NCI-H1092 treated with DMSO at 0.1 percent for 48 hours (cell line): ENCODE results near the gene SALL1.
A peak's percentile ranks its signal among the peaks of the same experiment; 100 is the strongest.

ENCODE experiments used
- DNase-seq: peaks from one replicate; lab custom pipeline; 2025; lab: John Stamatoyannopoulos, UW

Gene SALL1

DNA sequence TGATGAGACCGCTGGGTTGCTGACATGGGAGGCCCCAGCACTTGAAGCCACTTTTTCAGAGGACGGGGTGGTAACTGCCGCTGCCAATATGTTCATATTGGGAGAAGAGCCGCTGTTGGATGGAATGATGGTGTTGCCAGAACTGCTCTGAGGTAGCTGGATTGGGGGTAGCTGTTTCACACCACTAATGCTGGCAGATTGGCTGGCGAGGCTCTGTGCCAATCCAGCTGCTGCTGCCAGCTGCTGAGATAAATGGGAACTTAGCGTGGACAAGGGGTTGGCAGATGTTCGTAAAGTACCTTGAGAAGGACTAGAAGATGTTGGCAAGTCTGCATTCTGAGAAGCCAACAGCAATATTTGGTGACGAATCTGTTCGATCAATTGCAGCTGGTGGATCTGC is 10.0 kb downstream of the SALL1 start:
- no peak for DNase-seq

DNA sequence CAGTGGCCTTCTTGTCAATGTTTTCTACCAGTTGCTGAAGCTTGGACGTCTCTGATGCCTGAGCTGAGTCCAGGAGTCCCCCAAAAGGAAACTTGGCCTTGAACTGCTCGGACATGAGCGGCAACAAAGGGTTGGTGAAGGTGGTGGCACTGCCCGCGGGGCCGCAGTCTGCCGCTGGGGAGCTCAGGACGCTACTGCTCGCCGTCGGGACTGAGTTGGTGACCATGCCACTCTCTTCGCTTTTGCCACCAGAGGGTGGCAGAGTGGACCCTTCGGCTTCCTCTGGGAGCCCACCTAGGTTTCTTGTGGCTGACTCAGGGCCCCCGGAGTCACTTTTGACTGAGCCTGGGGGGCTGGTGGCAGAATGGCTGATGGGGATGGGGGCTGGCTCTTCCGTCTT is 11.0 kb downstream of the SALL1 start:
- DNase-seq = no peak

DNA sequence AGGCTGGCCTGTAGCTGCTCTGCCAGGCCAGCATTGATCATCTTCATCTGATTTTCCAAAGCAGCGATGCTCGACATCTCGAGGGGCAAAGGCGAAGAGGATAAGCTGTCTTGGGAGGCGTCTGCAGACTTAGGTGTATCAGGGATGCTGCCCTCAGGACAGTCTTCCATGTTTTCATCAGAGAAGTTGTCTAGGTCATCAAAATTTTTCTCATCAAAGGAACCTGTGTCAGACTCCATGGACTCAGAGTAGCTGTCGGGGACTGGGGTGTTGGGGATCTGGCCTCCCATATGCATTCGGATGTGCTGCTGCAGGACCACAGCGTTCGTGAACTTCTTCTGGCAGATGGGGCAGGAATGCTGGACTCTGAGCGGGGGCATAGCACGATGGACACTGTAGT is 11.5 kb downstream of the SALL1 start:
- no peak for DNase-seq

DNA sequence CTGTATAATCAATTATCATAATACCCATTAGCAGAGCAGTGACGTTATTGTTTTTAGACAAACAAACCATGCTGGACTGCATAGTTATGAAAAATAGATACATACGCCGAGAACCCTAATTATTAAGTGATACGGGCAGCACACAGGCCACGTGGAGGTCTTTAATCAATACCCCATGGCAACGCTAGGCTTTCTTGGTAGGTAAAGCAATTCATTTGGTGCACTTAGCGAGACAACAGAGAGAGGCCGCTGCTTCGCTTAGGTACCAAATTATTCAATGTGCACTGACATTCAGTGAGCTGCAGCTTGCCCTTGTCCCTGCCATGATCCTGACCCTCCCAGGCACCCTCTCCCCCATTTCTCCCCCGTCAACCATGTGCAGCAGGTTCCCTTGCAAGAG is 12.9 kb downstream of the SALL1 start:
- DNase-seq = no peak

DNA sequence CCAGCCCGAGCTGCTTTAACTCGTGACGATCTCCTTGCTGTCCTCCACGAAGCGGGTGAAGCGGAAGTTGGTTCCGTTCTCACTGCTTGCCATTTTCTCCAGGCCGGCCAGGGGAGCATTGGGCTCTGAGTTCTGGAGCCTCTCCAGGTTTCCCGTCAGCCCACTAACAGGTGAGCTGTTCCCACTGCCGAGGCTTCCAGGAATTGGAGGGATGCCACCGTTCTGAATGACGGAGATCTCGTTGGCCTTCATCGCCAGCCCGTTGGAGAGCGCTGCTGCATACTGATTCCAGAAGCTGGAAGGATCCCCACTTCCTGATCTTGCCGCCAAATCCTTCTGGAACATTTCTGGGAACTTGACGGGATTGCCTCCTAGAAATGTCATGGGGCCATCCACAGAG is 14.0 kb downstream of the SALL1 start:
- peak; percentile 10 for DNase-seq

DNA sequence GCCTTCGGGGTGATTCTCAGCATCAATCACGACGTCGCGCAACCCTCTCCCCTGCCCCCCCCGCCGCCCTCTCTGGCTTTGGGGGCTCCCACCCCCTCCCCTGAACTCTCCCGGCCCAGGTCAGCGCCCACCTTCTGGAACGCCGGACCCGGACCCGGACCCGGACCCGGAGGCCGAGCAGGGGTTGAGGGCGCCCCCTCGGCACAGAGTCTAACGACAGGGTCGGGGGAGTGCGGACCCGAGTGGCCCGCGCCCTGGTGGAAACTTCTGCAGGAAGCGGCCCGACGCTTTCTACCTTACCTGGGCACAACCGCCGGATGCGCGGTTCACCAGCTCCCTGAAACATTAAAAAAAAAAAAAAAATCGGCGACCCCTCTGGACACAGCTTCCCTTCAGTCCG is 16.2 kb downstream of the SALL1 start:
- DNase-seq = no peak

DNA sequence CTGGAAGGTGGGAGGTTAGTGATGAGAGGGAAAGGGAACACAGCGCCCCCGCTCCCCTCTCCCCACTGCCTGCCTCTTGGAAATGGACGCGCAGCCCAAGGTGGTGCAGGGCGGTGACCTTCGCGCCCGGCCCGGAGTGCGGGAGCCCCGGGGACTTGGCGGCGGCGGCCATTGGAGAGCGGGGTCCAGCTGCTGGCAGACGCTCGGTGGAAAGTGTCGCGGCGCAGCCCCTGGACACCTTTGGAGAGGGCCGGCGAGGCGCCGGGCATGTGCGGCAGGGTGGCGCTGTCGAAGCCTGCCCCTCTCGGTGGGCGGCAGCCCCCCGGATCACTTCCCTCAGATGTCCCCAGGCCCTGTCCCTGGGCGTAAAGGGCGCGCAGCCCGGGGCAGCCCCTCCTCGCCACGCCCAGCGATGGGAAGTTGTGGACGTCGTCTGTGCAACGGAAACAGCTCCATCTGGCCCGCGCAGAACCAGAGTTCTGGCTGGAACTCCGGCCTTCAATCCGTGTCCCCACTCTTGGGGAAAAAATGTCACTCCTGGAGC is 16.7 kb downstream of the SALL1 start:
- no peak for DNase-seq

DNA sequence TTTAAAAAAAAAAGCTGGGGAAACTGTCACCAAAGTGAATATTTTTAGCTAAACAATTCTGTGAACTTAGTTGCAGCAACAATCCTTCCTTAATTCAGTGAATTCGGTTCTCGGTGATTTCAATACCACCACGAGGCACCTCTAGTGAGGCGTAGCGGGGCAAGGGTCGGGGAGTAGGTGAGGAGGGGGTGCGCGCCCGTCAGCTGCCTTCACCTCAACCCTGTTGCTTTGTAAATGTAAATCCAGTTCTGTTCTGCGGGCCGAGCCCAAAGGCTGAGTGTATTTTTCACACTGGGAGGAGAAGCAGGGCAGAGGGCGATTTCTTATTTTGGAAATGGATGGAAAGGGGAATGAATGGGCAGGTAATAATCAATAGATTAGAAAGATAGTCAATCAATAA is 17.4 kb downstream of the SALL1 start:
- DNase-seq = no peak

DNA sequence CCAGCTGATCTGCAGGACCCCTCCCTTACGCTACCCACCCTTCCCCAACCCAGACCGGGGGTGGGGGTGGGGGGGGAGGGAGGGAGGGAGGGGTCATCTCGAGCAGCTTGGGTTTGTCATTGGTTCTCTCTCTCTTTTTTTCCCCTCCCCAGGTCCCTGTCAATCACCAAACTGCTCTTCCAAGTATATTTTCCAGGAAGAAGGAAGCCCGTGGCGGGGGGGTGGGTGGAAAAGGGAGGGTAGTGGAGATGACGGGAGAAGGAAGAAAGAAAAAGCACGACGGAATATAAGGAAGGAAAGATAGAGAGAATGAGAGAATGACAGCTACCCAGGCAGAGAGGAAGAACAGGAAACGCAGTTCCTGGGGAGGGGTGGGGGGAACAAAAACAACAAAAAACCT is 17.9 kb downstream of the SALL1 start:
- no peak for DNase-seq

DNA sequence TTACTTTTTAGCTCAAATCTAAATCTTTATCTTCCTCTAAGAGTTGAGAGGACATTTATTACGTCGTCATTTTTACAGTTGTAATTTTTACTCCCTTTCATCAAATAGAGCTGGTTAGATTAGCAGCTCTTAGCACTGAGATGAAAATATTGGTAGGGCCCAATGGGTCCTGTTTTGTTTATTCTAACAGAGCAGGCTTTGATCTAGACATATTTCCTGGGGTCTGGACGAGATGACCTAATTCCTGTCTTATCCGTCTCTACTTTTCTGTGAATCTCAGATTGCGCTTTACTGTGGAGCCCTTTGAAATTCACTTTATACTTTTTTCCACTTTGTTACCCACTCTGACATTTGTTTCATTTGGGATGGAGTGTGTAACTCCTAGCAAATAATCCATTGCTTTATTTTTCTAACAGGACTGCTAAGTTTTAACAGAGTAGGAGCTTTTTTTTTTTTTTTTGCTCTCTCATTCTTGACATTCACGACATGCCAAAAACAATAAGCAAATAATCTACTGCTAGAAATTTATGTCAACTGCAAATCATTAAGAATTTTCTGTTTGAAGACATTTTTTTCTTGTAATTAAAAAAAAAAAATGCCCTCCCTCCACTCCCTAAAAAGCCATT is 18.5 kb downstream of the SALL1 start:
- no peak for DNase-seq

DNA sequence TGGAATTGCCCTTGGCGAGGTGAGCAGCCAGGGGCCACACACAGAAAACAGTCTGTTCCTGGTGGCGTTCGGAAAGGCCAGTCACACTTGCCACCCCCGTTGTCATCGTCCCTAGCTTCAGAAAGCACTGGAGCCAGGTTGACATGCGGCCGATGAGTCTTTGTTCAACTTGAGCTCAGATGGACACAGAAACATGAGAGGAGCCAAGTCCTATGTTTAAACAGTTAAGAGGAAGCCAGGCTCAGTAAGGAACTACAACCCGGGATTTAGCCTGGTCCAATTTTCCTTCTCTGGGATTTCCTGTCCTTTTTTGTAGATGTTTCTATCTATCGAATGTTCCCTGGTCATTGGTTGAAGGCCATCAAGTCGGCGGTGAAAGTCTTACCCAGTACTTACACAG is 19.5 kb downstream of the SALL1 start:
- DNase-seq = no peak

DNA sequence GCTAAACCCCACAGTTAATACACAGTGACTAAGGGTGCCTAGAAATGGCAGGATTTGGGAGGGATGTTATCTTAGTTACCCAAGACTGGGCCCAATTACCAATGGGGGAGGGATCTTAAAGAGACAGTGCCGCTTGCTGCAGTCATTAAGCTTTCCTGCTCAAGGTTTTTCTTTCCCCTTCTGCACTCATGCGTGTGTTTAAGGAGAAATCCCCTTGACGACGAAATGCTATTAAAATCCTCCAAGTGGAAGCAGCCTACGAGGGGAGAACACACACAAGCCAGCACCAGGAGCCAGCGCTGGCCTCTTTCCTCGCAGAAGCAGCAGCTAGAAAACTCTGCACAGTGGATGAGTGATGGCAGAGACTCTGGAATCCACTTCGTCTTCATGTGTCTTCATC is 22.0 kb downstream of the SALL1 start:
- no peak for DNase-seq

DNA sequence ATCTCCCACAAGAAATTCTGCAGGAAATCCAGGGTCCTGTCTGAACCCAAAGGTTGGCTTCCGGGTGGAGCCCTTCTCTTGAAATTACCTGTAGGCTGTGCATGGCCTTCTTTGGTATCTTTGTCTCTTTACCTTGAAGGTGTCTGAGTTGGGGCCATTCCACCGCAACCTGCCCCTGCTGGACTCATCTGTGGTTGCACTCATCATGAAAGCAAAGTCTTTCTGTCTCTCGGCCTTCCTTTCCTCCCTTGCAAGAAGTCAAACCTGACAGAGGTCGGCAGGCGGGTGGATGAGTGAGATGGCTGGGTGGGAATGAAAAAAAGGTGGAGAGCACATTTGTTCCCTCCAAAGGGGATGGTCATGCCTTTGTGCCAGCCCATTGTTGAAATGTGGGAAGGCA is 25.1 kb downstream of the SALL1 start:
- no peak for DNase-seq

DNA sequence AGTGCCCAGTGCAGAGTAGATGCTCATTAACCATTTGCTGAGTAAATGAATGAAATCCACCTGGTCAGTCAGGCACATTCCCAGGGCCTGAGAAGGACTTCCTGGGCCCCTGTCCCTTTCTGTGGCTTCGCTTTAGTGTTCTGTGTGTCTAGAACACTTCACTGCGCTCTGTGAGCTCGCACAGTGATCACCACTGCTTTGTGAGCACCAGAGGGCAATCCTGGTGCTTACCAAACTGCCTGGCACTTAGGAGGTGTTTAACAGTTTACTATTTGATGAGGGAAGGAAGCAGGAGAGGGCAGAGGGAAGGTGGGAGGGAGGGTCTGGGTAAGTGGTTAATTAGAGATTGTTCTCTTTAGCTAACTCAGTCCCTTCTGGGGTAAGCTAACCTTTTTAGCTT is 26.2 kb downstream of the SALL1 start:
- no peak for DNase-seq

DNA sequence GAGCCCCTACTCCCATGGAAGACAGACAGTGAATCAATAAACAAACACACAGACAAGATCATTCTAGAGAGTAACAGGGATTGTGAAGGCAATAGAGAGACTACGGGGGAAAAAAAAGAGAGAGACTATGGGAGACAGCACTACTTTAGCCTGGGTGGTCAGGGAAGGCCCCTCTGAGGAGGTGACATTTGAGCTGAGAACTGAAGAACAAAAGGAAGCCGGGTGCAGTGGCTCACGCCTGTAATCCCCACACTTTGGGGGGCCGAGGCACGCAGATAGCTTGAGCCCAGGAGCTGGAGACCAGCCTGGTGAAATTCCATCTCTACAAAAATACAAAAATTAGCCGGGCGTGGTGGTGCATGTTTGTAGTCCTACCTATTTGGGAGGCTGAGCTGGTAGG is 29.2 kb downstream of the SALL1 start:
- no peak for DNase-seq

DNA sequence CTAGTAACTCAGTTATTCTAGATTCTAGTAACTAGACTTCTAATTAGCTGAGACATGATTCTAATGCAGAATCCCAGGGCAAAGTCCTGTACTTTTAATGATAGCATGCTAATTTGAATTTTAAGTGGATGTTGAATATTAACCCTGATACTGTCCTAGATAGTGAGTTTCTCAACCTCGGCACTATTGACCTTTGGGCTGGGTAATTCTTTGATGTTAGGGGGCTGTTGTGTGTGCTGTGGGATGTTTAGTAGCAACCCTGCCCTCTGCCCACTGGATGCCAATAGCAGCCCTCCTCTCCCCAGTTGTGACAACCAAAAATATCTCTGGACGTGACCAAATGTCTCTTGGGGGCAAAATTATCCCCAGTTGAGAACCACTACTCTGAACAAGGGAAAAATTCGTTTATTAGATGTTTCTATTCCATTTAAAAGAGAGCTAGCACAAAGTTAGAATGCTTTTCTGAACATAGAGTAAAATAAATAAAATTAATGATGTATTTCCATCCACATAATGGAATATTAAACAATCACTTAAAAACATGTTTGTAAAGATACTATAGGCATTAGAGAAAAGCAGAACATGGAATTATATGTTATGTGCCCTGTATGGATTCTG is 30.2 kb downstream of the SALL1 start:
- DNase-seq = no peak

DNA sequence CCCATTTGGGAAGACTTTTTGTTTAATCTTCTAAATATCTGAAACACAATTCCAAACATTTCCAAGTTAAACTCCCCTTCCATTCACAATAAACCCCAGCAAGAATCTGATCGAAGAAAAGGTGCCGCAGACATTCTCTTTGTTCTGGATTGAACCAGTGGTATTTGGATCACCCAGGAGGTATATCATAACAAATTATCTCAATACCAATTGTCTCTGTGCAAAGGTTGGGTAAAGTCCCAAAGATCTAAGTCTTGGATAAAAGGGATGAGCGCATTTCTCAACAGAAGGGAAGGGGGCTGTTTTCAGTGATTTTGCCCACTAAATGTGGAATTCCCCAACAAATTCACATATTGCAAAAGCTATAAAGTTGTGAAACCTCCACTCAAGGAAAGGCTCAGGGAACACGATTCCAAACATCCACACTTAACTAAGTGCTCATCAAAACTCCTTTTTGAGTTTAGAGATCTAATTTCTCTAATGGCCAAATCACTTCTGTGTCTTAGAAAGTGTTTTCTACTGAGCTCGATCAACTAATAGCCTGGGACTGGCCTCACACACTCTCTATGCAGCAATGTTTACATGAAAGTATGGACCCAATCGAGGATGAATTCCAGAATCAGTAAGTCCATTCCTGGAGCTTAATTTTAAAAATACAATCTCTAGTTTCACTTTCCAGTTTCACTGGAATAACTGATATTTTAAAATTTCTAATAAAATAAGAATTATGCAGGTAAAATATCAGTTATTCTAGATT is 30.9 kb downstream of the SALL1 start:
- DNase-seq = no peak

DNA sequence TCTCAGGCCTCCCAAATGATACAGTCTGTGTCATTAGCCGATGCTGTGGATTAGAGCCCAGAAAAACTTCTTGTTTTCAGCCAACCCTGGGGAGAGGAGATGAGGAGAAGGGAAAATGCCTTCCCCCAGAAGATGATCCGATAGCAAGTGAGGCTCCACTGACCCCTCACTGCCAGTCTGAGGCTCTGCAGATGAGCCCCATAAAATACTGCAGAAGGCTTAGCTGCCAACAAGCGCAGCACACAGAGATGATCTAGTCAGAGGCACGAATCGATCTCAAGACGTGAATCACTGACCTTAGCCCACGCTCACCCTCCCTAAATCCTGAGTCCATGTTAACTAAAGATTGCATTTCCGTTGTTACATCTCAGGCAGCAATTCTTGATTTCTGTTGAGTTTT is 31.5 kb downstream of the SALL1 start:
- no peak for DNase-seq

DNA sequence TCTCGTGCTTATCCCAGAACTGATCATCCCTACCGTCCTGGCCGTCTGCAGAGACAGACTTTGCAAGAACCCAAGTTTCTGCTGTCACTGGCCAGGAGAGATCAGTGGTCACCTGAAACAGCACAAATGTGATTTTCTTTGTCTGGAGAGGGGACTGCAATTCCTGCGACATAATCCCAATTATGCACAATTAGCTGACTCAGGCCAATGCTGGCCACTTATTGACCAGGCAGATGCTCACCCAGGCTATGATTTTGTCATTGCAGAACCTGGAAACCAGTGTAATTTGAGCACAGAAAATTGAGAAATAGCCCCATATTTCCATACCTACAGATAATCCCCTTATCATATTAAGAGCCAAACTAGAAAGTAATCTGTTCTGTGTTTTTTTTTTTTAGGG is 34.7 kb downstream of the SALL1 start:
- no peak for DNase-seq

DNA sequence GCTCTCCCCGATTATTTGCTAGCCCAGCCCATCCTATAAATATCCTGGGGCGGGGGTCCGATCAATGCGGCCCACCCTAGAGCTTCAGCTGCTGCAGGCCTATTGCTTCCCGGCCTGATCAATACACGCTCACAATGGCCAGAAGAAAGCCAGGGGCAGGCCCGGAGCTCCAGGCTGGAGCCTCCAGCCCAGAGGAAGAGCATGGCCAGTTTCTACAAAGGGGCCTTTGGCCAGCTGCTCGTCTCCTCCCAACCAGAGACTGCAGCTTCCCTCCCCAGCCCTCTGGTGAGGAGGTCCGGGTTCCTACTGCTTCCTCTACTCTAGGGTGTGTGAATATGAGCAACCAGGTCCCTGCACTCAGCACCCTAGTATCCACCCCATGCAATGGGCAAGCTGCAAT is 36.7 kb downstream of the SALL1 start:
- DNase-seq = no peak

DNA sequence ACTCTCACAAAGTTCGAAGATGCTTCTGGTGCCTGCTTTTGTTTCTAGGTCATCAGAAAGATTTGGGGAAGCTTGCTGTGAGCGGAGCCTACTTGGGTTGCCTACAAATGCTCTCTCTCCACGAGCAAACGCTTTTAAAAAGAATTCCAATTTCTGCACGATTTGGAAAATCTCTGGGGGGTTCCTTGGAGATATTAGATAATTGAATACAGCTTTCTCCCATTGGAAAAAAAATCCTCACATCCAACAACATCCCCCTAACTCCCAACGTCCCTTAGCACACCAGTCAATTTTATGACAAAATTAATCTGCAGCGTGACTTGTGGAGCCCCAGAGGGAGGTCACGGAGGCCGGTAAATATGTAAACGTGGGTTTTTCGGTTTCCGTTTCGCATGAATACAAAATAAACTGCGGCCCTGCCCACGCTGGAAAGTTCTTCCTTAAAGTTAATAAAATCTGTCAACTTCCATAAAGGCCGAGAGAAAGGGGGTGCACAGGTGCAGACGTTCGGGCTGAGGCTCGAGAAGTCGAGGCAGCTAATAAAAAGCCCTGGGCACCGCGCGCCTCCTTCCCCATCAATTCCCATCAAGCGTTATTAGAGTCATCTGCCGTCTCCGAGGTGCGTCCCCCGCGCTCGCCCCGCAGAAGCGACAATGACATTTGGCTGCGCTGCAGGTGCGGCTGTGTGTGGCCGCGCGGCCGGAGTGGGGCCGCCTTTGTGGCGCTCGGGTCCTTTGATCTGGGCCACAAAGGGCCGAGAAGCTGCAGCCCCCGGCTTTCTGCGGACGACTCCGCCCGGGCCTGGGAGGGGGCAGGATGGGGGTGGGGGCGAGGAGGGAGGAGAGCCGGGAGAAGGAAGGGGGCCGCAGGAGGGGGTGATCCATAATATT is 37.6 kb downstream of the SALL1 start:
- no peak for DNase-seq

DNA sequence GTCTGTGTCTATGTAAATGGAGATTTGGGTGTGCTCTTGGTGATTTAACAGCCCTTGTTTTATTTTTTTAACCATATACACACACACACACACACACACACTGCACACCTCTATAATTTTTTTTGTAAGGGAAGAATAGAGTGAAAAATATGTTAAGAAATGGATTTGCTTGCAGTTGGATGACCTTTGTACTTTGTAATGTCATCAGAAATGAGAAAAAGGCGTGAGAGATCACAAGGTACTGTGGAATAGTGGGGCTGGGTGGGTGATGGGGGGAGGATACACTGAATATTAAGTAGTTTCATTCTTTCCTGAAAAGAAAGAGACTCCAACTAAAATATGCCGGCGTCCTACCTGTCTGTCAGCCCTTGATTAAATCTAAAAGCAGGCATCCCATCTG is 38.7 kb downstream of the SALL1 start:
- DNase-seq = no peak
